Thymus (tissue), 11 donors: ENCODE data around the gene KCNMA1. TPM values are rescaled to one million over a fixed set of nuclear protein-coding genes. Genes with fewer than 3 reads are reported as not detected.

Experiments used
- DNase-seq, 9 donors: peaks; one replicate each; pipeline ENCODE4 v3.0.0-alpha.2; 2013; ENCODE audit warnings: low spot score in 9 of 9, low read depth in 6 of 9, missing footprints in 1 of 9
- H3K27ac ChIP-seq, 2 donors: one replicate each; pipeline ENCODE4 v1.5.1; 2013; ENCODE audit warnings: control low read depth in 1 of 2, low read depth in 1 of 2, low read length in 1 of 2, mild to moderate bottlenecking in 1 of 2, moderate library complexity in 1 of 2
- H3K27me3 ChIP-seq, 2 donors: one replicate each; pipeline ENCODE4 v1.5.1; 2013; ENCODE audit warnings: low read length in 1 of 2; ENCODE audit not compliant: control insufficient read depth in 2 of 2, insufficient read depth in 1 of 2
- H3K36me3 ChIP-seq, 2 donors: one replicate each; pipeline ENCODE4 v1.5.1; 2013; ENCODE audit warnings: low read length in 1 of 2, mild to moderate bottlenecking in 1 of 2, moderate library complexity in 1 of 2; ENCODE audit not compliant: control insufficient read depth in 2 of 2, insufficient read depth in 2 of 2
- H3K4me1 ChIP-seq, 2 donors: one replicate each; pipeline ENCODE4 v1.5.1; 2013; ENCODE audit warnings: low read length in 2 of 2; ENCODE audit not compliant: control insufficient read depth in 2 of 2, insufficient read depth in 2 of 2
- H3K4me3 ChIP-seq, 2 donors: one replicate each; pipeline ENCODE4 v1.5.1; 2013; ENCODE audit warnings: low read length in 2 of 2, control low read depth in 1 of 2, mild to moderate bottlenecking in 1 of 2
- H3K9me3 ChIP-seq, 2 donors: one replicate each; pipeline ENCODE4 v1.5.1; 2013; ENCODE audit warnings: low read length in 1 of 2, mild to moderate bottlenecking in 1 of 2; ENCODE audit not compliant: control insufficient read depth in 2 of 2, insufficient read depth in 1 of 2
- WGBS: extraction: QIAGEN DNeasy Blood & Tissue Kit; methylation state at CpG from one replicate; pipeline ENCODE4 v1.1.7; 2013; 5-methylcytosine and 5-hydroxymethylcytosine counted together
- polyA plus RNA-seq: library from polyadenylated mRNA; stranded (reverse); fragments of 200-250 nt; gene quantifications from one replicate; pipeline ENCODE4 v1.2.3, GENCODE V29; 2013
- total RNA-seq: library from RNA; stranded (reverse); fragments of 120-200 nt; gene quantifications from one replicate; pipeline ENCODE4 v1.2.4, GENCODE V29; 2013
- donor health status: healthy.

Gene KCNMA1
- total and polyA plus RNA-seq, 2 donors = 1.9 to 12.9 TPM

DNA sequence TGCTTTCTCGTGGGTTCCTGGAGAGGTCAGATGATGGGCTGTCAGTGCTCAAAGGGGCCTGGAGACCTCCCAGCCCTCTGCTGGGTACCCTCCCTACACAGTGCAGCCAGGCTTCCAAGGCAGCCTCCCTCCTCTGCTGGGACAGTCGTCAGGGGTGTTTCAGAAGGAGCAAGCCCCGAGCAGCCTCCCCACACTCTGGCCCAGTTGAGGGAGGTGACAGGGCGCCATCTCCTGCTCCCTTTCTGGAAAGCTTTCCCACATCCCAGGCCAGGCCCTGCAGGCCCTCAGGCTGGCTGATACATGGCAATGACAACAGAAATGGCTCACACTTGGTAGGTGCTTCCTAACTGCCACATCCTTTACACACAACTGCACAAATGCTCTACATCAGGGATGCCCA is 32.1 kb downstream of the KCNMA1 start:
- H3K9me3 ChIP-seq = no peaks in the 10 kb centered on the region
- peaks cover 10 to 19% of the 10 kb centered on the region in 2 donors for H3K4me1 ChIP-seq
- DNase-seq = no peak
- no peak overlapping the region for H3K4me3 ChIP-seq
- no peak overlapping the region for H3K27ac ChIP-seq
- WGBS = 91% methylated on average over 4 of the region's 4 CpGs
- H3K27me3 ChIP-seq = no peaks in the 10 kb centered on the region
- H3K36me3 ChIP-seq = no peaks in the 10 kb centered on the region

DNA sequence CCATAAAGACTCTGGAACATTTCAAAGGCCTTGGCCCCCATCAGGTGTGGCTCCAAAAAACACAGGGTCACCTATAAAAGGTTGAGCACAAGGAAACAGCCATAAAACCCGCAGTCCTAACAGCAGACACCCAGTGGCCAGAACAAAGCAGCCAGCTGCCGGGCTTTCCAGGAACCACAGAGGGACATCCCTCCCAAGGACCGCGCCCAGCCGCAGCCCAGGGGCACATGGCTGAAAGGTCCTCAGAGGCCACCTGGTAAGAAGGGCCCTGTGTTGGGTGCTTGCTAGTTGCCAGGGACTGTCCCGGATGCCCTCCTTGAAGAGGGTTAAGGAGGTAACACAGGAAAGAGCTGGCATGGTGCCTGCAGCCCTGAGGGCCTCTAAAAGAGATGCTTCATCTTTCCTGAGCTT is 32.7 kb downstream of the KCNMA1 start:
- Histone ChIP-seq H3K9me3 (no peaks in the 10 kb centered on the region), H3K36me3 (no peaks in the 10 kb centered on the region), H3K4me3 (no peak overlapping the region), H3K4me1 (peaks cover 10 to 19% of the 10 kb centered on the region in 2 donors), H3K27ac (no peak overlapping the region), H3K27me3 (no peaks in the 10 kb centered on the region)
- DNase-seq = no peak
- 81% methylated on average over 6 of the region's 6 CpGs for WGBS

DNA sequence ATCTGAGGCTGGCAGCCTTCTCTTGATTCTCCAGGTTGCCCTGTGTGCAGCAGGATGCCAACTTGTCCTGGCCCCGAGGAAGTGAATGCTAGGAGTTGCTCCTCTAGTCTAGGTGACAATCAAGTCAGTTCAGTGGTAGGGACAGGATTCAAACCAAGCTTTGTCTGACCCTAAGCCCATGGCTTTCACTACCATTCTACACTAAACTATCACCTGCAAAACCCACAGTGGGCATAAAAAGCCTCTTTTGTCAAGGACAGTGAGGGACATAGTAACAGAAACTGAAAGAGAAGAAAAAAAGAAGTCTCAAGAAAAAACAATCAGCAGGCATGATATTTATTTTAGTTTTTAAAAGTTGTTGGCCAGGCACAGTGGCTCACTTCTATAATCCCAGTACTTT is 33.5 kb downstream of the KCNMA1 start:
- Histone ChIP-seq H3K27ac (peak overlapping the region in 1 of 2 donors; percentile 30), H3K4me1 (peaks cover 10 to 17% of the 10 kb centered on the region in 2 donors), H3K36me3 (no peaks in the 10 kb centered on the region), H3K27me3 (no peaks in the 10 kb centered on the region), H3K4me3 (no peak overlapping the region), H3K9me3 (no peaks in the 10 kb centered on the region)
- 62% methylated on average over 1 of the region's 1 CpG for WGBS
- DNase-seq = no peak

DNA sequence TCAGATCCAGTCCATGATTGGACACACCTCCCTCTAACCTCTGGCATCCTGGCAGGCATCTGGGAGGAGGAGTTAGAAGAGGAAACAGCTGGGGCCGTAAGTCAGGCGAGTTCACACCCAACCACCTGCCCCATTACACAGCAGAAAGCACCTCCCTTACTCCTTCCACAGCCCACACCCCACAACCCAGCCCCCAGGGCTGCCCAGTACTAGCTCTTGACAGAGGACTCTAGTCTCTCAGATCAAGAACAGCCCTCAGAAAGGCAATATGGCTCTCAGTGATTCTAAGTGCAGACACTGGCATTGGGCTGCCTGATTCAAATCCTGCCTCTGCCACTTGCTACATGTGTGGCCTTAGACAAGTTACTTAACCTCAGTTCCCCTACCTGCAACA is 34.1 kb downstream of the KCNMA1 start:
- peak in 4 of 9 donors; percentile 9 to 61 (median 28) for DNase-seq
- Histone ChIP-seq H3K36me3 (no peaks in the 10 kb centered on the region), H3K4me3 (no peak overlapping the region), H3K27me3 (no peaks in the 10 kb centered on the region), H3K9me3 (no peaks in the 10 kb centered on the region), H3K27ac (no peak overlapping the region), H3K4me1 (peaks cover 10 to 17% of the 10 kb centered on the region in 2 donors)
- WGBS = 3% methylated on average over 2 of the region's 2 CpGs

DNA sequence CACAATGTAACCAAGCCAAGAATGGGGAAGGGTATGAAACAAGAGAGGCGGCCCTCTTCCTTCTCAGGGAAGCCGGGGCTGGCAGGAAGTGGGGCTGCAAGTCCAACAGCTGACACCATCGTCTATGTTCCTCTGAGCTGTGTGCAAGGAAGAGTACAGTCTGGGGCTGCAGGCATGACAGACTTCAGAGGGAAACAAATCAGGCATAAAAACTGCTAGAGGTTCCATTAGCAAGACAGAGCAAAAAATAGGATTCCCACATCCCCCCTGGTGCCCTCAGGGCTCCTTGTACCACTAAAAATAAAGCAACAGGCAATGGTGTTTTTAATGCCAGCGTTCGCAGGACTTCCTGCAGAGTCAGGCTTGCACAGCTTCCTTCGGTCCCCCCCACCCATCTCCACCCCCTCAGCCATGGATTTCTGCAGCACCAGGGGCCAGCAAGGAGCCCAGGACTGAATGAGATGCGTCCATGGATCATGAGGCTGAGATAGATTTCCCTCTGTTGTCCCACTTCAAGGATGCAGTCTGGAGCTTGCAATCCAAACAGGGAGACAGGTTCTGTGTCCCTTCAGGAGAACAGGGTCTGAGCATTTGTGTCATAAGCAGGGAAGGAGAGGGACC is 34.6 kb downstream of the KCNMA1 start:
- no peaks in the 10 kb centered on the region for H3K27me3 ChIP-seq
- DNase-seq = peak in 2 of 9 donors; percentile 36 to 52
- peaks cover 10 to 17% of the 10 kb centered on the region in 2 donors for H3K4me1 ChIP-seq
- H3K36me3 ChIP-seq = no peaks in the 10 kb centered on the region
- H3K4me3 ChIP-seq = no peak overlapping the region
- 7% methylated on average over 7 of the region's 7 CpGs for WGBS
- H3K27ac ChIP-seq = no peak overlapping the region
- no peaks in the 10 kb centered on the region for H3K9me3 ChIP-seq

DNA sequence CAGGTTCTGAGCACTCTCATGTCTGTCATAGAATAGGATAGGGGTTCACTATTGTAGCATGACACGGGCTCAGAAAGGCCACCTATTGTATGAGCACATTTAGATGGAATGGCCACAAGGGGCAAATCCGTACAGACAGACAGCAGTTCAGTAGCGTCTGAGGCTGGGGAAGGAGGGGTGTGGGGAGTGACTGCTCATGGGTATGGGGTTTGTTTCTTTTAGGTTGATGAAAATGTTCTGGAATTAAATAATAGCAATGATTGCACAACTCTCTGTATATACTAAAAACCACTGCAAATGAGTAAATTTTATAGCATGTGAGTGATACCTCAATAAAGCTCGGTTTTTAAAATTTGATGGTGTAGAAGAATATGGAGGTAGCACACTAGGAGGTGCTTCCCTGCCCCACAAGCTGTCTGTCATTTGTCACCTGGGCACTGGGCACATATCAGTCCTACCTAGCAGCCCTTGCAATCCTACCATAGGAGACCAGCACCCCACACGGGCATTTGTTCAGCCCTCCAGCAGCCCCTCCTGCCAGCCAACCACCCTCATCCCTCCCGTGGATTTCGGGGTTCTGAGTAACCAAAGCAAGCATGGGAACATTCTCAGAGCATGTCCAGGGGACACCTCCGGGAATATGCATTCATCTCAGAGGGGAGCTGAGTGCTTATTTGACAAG is 35.2 kb downstream of the KCNMA1 start:
- Histone ChIP-seq H3K9me3 (no peaks in the 10 kb centered on the region), H3K27me3 (no peaks in the 10 kb centered on the region), H3K4me1 (peaks cover 10 to 17% of the 10 kb centered on the region in 2 donors), H3K4me3 (no peak overlapping the region), H3K27ac (no peak overlapping the region), H3K36me3 (no peaks in the 10 kb centered on the region)
- 69% methylated on average over 8 of the region's 8 CpGs for WGBS
- no peak for DNase-seq

DNA sequence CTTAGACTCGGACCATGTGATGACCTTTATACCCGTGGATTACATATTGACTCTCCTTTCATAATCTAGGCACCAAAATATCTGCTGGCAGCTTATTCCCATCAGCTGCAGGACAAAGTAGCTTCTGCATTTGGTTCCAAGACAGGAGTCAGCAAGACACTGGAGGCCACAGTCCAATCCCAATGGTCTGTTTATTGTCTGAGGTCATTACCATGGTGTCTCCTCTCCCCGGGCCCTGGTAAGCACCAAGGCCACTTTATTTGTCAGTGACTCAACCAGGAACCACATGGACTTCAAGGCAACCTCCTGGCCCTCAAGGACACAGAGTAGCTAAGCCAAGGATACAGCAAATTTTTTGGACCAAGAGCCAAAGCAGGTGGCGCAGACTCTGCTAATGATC is 36.1 kb downstream of the KCNMA1 start:
- no peaks in the 10 kb centered on the region for H3K27me3 ChIP-seq
- no peaks in the 10 kb centered on the region for H3K36me3 ChIP-seq
- no peak for DNase-seq
- peaks cover 10 to 17% of the 10 kb centered on the region in 2 donors for H3K4me1 ChIP-seq
- H3K4me3 ChIP-seq = no peak overlapping the region
- no peak overlapping the region for H3K27ac ChIP-seq
- no peaks in the 10 kb centered on the region for H3K9me3 ChIP-seq
- 94% methylated on average over 4 of the region's 4 CpGs for WGBS

DNA sequence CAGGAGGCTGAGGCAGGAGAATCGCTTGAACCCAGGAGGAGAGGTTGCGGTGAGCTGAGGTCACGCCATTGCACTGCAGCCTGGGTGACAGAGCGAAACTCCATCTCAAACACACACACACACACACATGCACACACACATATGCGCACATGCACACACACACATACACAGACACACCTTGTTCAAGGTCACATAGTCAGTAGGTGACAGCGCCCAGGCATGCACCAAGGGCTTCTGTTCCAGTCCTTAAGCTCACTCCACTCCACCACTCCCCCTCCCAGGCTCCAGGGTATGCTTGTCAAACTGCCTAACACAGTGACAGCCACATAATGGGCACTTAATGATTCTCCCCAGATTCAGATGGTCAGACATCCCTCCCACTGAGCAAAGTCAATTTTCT is 37.0 kb downstream of the KCNMA1 start:
- 95% methylated on average over 6 of the region's 6 CpGs for WGBS
- Histone ChIP-seq H3K4me3 (no peak overlapping the region), H3K27me3 (no peaks in the 10 kb centered on the region), H3K36me3 (no peaks in the 10 kb centered on the region), H3K27ac (no peak overlapping the region), H3K4me1 (peaks cover 10 to 17% of the 10 kb centered on the region in 2 donors), H3K9me3 (no peaks in the 10 kb centered on the region)
- DNase-seq = no peak

DNA sequence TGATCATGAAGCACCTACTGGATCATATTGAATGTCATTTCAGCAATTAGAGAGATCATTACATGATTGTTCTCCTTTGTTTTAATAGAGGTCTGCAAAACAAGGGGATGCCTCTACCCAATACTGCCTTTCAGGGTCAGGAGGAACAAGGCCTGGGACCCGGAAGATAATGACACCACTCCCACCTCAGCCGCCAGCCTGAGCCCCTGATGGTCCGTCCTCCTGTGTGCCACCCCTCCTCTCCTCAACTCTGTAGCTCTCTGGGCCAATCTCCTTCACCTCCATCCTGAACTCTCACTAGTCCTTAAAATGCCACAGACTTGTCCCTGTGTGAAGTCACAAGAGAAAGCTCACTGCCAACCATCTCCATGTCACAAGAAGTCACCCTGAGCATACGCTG is 38.0 kb downstream of the KCNMA1 start:
- Histone ChIP-seq H3K27ac (no peak overlapping the region), H3K4me3 (no peak overlapping the region), H3K9me3 (no peaks in the 10 kb centered on the region), H3K36me3 (no peaks in the 10 kb centered on the region), H3K4me1 (peaks cover 10 to 17% of the 10 kb centered on the region in 2 donors), H3K27me3 (no peaks in the 10 kb centered on the region)
- no peak for DNase-seq
- 87% methylated on average over 4 of the region's 4 CpGs for WGBS
